Fibroblast of skin of right quadriceps (primary cell): ENCODE measurements around the gene CDON.

Experiments
- DNase-seq: peaks from one replicate; pipeline ENCODE4 v3.0.0-alpha.2; 2013

CDON gene

DNA sequence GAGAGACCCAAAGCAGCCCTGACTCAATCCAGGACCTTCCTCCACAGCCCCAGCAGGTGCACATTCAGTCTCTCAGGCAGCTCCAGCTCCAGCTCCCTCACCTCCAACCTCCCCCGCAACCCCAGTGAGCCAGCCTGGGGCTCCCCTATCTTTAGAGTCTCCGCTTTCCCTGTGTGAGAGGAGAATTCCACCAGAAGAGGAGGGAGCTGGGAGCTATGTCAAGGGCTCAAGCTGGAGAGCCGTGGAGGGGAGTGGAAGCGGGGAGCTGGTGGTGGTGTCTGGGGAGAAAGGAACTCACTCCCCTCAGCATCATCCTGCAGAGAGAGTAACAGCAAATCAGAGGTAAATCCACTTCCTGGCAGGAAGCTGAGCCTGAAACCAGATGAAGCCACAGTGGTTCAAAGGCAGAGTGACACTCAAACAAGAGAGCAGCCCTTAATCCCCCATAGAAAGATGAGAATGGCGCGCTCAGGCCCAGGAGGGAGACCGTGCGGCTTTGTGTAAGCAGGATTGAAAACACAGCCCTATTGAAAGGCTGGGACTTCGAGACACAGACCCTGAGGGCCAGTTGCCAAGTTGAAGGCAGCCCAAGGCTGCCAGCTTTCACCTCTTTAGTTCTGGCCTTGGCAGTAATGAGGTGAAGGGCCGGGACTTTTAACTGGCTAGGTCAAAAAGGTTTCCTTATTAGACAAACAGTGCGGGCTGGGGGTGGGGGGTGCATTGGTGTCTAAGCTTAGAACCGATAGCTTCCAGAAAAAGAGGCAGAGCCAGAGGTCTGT lies 21.4 kb upstream of the CDON start:
- DNase-seq: no peak

DNA sequence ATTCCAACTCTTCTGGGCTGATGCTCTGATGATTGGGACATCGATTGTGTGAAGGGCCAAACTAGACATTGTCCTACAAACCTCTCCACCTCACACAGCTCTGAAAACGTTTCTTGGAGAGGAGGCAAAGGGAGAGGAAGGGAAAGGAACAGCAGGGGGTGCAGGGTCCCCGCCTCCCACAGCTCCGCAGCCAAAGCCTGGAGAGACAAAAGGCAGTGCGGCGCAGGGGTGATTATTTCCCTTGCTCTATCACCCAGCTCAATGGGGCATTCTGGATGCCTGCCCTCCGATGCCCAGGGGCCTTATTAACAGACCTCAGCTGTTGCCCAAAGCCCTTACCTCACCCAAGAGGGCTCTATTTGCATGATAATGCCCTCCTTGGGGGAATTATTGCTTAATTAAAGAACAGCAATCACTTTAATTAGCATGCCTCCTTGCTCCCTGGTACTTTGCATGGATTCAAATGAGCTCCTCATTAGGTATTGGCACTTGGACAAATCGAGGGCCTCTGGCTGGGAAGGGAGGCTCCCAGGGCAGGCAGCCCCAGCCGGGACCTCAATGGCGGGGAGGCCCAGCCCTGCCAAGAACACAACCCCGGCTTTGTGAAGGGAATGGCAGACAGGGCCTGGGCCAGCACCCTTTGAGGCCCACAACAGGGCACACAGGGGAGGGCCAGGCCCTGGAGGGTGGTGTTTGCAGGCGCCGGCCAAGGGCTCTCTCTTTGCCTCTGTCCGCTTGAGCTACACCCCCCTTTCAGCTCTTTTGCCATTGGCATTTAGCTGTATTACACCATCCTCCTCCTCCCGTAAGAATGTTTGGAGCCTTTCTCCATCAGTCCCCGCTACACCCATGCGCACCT lies 19.8 kb upstream of the CDON start:
- DNase-seq: no peak

DNA sequence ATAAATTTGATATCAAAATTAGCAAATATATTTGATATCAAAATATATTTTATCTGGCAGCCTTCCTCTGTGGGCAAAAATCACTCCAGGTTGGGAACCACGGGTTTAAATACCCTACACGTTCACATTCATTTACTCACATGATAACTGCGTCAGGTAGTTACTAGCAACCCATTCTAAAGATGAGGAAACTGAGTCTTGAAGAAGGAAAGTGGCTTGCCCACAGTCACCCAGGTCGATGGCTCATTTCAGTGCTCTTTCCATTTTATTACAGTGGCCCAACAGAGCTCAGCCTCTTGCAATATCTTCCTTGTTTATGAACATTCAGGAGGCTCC lies 19.2 kb upstream of the CDON start:
- no peak for DNase-seq

DNA sequence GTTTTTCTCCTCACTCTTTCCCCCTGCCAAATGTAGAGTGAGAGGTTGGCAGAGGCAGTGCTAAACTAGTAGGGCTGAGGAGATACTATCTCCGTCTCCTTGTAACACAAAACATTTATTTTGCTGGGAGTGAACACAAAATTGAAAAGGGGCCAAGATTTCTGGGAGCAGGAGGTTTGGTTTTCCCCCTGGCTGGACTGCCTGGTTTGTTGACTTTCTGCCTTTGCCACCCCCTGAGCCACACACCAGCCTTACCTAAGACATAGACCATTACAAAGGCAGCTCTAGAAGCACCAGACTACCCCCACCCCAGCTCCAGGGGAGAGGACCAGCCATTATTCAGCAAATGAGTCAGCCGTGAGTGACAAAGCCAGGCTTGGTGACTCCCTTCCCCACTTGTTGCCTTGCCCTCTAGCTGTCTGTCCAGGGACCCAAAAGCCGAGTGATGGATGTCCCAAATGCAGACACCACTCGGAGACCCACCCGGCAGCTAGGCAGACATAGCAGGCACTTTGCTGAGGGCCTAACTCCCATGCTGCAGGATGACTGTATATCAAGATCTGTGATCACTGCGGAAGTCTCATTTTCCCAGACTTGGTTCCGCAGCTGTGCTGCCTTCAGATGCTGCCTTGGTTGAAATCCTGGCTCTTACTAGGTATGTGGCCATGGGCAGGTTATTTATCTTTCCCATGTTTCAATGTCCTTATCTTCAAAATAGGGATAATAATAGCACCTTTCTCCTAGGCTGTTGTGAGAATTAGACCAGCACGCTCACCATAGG lies 17.7 kb upstream of the CDON start:
- no peak for DNase-seq

DNA sequence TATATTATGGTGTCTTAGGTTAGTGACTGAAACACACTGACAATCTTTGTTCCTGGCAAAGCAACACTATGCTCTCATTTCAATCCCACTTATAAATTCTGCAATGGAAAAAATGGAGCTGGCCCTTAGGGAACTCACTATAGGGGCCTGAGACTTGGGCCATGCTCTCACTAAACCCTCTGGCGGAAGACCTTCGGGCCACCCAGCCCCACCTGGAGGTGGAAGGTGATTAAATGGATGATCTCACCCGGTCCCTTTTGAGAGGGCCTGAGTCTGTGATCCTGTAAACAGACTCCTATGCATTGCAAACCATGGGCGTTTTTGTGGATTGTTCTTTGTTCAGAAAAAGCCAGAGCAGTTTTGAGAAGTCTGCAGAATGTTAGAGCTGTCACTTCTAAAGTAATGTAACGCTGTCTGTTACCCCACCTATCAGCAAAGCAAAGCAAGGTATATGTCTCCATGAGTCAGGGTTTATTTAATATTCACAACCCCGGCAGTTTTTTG lies 17.0 kb upstream of the CDON start:
- no peak for DNase-seq

DNA sequence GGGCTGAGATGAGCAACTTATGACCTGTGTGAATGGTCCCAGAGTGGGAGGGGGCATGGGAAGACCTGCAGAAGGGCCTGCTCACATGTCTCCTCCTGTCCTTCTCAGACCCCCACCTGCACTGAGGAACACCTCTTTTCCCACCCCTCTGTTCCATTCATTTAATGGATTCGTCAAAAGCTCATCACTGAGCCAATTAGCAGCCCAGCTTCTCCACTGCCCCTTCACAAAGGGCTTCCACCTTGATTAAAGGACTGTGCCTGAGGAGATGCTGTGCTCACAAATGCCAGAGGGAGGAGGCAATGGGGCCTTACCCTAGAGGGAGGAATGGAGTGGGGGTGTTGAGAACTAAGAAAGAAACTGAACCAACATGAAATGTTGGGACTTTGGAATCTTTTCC lies 14.0 kb upstream of the CDON start:
- no peak for DNase-seq

DNA sequence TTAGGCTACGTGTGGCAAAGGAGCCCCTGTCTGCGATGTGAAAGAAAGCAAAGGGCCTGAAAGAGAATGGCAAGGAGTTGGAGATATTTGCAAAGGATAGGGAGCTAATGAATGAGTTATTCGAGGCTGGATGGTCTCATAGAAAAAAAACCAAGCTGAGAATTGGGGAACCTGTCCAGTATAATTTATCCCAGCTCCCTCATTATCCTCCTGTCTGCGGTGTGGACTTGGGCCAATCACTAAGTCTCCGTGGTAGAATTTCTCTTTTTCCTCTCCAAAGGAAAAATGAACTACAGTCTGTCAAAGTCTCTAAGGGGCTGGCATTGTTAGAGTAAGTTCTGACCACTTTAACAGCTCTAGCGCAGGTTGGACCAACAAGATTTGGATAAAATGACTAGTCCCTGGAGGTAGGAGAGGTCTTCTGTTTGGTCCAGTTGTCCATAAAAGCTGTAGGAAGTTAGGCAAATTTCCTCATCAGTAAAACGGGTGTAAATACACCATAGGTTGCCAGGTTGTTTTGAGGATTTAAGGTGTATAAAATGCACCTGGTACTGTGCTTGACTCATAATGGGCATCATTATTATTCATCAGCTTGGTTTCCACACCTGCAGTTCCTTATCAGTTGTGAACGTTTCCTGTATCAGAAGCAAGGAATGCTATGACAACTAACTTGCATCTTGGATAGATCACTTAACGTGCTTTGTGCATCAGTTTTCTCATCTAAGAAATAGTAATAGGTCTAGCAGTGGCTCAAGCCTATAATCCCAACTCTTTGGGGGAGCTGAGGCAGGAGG lies 10.3 kb upstream of the CDON start:
- DNase-seq: no peak

DNA sequence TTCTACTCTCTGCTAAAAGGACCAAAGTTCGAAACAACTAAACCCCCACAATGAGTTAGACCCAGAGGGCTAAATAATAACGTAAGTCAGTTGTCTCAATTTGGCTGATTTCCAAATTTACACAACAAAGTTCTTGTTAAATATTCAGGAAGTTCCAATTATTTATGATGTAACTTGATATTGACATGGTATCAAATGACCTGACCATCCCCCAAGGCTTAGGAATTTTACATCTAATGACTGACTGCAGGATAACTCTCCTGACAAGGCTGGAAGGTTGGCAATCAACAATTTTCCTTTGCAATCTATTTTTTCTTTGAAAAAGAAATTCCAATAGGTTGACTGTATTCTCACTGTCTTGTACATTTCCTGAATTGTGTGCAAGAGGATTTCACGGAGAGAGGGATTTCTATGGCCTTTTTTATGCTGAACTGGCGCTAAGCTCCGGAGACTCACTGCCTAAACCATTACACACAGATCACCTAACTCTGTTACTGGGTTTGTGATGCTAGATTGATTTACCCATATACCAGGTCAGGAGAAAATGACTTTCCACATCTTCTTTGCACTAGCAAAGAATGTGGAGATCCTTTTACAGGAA lies 9.6 kb upstream of the CDON start:
- peak; percentile 63 for DNase-seq

DNA sequence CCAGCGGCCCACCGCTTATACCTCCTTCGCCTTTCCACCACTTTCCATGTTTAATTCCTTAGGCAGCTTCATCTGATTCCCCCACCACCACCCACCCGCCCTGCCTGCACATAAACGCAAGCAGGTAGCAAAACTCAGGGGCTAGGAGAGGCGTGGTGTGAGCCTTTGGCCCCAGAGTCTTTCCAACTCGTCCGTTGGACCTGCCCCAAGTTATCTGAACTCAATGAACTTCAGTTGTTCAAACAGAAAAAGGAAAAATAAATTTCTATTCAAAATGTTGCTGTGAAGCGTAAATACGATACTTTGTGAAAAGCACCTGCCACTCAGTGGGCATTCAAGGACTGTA lies 814 bp upstream of the CDON start:
- no peak for DNase-seq

DNA sequence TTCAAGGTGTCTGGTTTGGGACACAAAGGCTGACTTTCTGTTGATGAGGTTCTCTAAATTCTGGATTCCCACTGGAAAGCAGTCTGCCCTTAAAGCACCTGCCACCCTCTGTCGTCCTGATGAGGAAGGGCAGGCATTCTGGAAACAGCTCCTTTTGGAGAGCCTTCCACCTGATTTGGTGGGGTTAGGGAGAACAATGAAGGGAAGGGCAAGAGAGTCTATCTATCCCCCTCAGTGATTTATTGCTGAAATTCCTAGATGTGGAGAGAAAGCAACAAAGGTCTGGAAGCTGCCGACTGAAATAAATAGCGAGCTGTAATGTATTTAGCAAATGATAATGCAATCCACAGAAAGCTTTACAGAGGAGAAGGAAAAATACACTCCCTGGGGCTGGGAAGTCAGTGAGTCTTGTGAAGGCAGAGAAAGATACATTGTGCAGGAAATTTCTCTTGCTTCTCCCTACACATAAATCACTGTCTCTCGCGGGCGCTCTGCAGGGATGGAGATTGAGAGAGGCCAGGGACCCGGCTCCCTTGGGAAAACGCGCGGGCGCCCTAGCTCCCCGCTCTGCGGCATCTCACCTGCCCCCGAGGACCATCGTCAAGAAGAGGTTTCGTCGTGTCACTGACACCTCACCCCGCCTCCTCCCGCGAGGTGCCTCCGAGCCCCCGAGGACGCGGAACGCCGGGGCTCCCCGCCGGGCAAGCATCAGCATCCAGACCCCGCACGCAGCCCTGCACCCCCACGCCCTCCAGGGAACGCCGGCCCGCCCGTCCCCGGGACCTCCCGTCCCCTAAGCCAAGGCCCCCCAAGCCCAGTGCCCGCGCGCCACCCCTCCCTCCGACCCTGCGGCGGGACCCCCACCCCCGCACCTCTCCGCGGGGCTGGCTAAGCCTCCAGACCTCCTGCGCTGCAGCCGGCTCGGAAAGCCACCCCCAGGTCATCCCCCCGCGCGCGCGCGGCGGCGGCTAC lies 673 bp downstream of the CDON start:
- peak; percentile 29 for DNase-seq

DNA sequence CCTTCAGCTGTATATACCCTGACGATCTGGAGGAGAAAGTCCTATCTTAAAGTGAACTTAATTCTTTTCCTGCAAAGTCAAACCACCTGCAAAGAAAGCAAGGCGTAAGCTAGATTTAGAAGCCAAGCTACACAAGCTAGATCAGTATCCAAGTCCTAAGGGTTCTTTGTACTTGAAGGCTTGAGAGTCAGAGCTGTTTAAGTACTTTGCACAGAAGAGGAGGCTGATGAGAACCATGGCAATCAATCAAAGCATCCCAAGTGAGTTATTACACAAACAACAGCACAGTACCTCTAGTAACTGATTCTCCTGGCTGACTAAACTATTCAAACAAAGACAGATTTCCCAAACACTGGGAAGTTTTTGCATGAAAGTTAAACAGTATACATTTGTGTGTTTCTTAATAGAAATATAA lies 1.9 kb downstream of the CDON start:
- DNase-seq: no peak

DNA sequence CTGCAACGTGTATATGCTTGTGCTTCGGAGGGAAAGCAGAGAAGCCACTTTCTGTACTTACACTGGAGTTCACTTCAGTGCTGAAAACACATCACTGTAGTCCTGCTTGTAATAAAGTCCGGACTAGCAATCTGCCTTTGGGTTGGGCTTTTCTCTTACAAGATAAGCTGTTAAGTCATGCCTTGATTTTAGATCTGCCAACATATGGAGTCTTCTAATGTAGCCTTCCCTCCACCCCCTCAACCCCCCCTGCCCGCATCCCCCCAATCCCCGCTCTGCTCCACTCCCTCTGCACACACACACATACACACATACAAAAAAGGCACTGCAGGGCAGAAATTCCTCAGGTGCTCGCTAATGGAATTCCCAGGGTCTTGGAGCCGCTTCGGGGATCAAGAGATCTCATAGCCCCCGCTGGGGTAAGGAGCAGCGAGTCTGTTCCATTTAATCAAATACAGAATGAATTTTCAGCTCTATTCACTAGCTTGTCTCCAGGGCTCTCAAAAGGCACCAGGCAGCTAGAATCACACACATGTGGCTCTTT lies 3.4 kb downstream of the CDON start:
- no peak for DNase-seq

DNA sequence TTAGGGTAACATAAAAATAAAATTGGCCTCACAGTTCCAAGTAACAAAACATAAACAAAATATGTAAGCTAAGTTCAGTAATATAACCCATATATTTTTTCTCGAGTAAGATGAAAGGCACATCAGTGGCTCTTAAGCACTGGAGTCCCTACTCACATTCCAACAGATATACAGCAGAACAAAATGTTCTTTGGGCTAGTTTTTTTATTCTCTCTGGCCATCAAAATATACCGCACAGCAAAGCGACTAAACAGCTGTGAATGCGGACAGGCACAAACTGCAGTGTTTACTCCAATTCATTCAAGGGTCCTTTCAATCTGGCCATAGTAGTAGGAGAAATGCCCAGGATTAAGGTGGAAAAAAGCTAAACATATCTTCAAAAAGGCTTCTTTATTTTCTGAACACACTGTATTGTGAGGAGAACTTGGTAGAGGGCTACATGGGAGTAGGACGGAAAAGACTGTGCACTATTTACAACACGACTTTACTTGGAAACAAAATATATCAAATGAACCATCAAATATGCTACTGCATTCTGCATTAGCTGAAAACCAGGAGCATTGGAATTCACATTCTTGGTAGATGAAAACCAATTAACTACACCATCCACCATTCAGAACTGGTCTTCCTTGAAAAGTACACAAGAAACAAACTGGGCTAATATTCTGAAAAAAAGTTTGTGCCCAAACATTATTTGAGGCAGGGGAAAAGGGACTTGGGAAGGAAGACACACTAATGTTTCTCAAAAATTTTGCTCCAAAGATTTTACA lies 4.4 kb downstream of the CDON start:
- DNase-seq: no peak

DNA sequence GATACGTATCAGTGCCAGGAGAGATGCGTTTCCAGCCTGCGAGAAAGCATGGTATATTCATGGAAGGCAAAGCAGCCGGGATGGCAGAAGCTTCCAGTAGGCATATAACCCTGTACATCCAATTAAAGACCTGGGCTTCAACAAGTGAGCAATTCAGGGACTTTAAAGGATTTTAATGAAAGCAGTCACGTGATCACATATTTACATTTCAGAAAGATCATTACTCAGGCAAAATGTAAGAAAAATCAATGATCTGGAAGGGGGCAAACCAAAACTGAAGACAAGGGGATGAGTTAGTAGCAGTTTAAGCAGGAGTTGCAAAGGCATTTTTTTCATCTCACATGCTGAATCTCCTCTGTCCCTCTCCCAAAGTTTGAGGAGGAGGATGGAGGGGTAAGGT lies 7.8 kb downstream of the CDON start:
- DNase-seq: no peak

DNA sequence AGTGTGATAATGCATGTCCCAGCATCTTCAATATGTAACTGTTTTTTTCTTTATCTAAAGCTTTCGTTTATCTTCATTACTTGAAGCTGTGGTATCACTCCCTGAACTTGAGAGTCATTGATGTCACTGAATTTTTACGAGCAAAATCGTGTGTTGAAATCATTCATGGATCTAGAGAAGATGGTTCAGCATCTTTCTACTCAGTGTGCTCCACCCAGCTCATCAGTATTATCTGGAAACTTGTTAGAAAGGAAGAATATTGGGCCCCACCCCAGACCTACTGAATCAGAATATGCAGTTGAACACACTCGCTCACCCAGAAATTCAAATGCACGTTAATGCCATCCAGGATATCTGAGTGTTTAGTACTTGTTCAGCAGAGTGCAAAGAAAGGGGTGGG lies 8.3 kb downstream of the CDON start:
- DNase-seq: no peak

DNA sequence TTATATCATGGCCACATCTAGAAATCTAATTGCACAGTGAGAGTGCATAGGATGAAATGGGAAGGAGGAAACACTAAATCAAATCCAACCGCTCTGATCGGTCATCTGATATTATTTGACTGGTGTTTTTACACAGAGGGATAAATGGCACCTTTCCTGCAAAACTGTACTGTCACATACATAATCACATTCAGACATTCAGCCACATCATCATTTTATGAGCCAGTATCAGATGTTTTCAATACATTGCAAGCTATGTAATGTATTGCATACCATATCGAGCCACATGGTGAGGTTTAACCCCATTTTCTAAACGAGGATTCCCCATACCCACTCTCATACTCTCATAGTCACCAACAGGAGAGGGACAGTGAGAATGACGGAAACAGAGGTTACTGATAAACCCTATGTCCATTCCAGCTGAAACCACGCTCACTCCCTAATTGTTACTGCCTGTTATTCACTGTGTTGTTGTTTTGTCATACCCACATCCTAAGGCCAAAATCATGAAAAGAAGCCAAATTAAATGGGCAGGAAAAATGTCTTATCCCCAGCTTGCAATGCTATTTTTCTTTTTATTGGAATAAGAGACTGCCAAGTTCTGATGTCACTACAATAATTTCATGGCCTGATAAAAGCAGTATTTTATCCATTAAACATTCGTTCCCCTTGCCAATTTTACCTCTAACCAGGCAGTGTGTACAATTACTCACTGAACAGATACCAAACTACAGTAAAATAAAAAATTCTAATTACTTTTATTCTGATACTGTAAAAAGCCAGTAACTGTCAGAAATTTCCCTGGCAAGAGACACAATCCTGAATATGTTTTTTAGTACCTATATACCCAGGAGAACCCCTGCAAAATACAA lies 9.0 kb downstream of the CDON start:
- peak; percentile 23 for DNase-seq

DNA sequence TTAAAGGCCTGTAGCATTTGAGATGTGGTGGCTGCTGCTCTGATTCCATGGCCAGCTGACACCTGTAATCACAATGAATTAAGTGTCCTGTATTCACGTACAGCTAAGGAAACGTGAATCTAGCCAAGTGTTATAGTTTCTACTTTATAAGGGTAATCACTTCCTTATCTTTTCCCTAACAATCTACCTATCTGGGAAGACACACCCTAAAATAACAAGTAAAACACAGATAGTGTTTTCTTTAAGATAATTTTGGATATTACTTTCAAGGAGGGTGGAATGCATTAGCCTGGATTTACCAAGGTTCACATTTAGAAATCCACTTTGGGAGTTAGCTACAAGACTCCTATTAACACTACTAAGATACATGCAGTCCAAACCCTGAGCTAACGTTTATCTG lies 11.5 kb downstream of the CDON start:
- DNase-seq: no peak

DNA sequence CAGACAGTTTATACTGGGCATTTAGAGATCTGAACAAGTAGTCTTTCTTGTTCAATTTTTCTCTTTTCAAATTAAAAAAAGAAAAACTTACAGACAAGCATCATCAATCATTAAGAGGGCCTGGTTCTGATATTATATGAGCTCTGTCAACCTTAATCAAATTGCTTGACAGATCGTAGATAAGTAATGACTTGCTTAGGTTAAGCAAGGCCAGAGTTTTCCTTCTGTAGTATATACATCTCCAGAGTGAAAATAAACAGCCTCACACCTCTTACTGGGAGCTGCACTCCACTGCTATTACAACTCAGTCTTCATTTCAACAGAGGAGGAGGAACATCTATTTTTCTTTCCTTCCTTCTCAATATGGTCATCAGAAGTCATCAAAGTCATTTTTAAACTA lies 13.5 kb downstream of the CDON start:
- no peak for DNase-seq

DNA sequence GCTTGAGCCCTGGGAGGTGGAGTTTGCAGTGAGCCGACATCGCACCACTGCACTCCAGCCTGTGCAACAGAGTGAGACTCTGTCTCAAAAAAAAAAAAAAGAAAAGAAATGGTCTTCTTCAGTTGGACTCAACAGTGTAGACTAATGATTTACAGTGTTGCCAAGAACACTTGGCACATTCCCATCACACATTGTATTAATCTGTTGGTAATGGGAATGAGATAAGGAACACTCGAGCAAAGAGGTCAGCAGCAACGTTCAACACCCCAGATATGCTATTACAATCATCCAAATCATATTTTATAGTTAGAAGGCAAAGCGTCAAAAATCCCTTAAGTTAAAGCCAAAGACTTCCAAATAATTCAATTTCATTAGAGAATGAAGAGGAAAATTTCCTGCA lies 14.5 kb downstream of the CDON start:
- DNase-seq: no peak
